ENCODE results near the gene TAF1.
"Not testable (repeated sequence)": the region's sequence is repeated elsewhere in the genome, so short reads cannot be mapped to it uniquely, and the experiment has no call there.

The TAF1 gene

DNA sequence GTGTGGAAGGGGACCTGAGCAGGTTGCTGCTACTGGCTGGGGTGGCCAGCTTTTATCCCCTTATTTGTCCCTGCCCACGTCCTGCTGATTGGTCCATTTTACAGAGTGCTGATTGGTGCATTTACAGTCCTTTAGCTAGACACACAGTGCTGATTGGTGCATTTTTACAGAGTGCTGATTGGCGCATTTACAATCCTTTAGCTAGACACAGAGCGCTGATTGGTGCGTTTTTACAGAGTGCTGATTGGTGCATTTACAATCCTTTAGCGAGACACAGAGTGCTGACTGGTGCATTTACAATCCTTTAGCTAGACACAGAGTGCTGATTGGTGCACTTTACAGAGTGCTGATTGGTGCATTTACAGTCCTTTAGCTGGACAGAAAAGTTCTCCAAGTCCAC, 135.9 kb downstream of the TAF1 start:
- DNase-seq (ENCODE audit: low read depth, low spot score) = not testable (repeated sequence)

DNA sequence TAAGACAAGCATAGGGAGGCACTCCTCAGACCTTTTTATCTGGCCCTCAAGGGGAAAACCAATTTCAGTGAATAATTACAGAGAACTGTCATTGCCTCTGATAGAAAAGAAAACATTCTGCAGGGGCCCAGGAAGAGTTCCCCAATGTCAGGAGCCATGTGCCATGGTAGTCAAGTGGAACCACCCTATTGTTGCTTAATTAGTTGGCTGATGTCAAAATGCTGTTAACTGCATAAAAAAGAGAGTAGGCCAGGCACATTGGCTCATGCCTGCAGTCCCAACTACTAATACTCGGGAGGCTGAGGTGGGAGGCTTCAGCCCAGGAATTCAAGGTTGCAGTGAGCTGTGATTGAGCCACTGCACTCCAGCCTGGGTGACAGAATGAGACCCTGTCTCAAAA, 138.2 kb downstream of the TAF1 start:
- DNase-seq (ENCODE audit: low read depth, low spot score) = no peak

DNA sequence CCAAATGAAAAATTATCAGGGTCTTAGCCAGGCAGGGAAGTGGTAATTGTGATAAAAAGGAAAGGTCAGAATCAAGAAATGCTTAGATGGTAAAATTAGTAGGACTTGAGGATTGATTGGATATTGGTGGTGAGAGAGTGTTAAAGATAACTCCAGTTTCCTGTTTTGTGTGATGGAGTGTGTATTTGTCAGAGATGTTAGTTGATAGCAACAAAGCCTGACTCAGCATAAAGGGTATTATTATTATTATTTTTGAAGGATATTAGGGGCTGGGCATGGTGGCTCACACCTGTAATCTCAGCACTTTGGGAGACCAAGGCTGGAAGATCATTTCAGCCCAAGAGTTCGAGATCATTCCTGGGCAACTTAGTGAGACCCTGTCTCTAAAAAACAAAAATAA, 143.1 kb downstream of the TAF1 start:
- no peak for DNase-seq (ENCODE audit: low read depth, low spot score)

DNA sequence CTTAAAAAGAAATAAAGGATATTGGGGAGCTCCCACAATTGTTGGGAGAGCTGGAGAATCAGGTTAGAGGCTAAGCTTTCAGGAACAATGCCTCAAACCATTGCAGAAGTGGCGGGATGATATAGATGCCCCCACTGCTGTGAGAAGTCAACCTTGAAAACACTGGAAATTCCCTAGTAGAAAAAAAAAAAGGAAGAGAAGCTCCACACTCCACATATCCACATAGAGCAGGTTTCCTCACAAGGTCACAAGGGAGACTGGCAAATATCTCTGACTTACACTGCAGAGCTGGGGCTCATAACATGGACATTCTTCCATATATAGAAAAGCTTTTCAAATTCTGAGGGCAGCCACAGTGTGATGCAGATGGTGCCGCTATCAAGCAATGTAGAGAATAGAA, 144.0 kb downstream of the TAF1 start:
- DNase-seq (ENCODE audit: low read depth, low spot score) = no peak

DNA sequence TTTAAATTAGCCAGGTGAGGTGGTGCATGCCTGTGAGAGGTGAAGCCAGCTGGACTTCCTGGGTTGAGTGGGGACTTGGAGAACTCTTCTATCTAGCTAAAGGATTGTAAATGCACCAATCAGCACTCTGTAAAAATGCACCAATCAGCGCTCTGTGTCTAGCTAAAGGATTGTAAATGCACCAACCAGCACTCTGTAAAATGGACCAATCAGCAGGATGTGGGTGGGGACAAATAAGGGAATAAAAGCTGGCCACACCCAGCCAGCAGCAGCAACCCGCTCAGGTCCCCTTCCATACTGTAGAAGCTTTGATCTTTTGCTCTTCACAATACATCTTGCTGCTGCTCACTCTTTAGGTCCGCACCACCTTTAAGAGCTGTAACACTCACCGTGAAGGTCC, 147.6 kb downstream of the TAF1 start:
- not testable (repeated sequence) for DNase-seq (ENCODE audit: low read depth, low spot score)

DNA sequence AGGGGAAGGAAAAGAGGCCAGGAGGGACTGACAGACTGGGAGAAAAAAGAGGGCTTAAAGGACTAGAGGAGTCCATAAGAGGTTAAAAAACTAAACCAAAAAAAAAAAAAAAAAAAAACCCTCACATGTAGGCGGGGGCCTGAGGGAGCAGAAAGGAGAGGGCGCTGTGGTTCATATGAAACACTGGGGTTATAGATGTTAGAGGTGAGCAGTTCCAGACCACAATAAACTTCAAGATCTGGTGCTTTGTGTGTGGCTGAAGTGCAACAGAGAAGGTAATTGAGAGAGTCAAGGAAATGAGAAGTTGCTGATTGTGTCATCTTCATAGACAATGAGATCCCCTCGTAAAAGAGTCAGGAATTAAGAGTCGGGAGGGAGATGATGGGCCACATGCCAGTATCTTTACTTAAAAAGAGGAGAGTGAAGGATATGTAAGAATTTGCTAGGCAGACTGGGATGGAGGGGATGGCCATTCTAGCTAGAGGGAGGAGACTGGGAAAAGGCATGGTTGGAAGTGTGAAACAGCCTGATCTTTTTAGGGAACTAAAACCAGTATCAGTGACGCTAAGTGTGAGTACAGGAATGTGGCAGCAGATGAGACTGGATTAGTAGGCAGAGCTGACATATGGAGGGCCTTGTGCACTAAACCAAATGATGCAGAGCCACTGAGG, 148.3 kb downstream of the TAF1 start:
- DNase-seq (ENCODE audit: low read depth, low spot score) = no peak

DNA sequence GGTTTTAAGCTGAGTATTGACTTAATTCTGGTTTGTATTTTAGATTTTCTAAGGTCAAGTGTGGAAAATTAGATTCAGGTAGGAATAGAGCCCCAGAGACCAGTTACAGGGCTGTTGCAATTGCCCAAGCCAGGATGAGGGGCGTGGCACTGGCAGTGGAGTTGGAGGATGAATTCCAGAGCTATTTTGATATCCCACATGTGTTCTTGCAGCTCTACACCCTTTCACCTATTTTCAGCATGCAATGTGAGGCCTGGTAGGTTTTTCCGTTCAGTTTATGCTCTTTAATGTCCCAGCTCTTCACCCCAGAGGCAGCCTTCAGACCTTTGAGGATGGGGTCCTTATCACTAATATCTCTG, 148.9 kb downstream of the TAF1 start:
- DNase-seq (ENCODE audit: low read depth, low spot score) = no peak
